Panc1 (cell line): ENCODE data around the gene SND1.

Source experiments
- CTCF ChIP-seq: fragments of 450-650 bp; IDR thresholded peaks from 2 replicates; pipeline ENCODE4 v1.5.1; 2017; ENCODE audit warnings: mild to moderate bottlenecking
- POLR2AphosphoS5 ChIP-seq: IDR thresholded peaks from 2 replicates; pipeline ENCODE4 v1.6.1; 2012; ENCODE audit warnings: mild to moderate bottlenecking, low read depth, low read length, moderate library complexity
- REST ChIP-seq, 2 experiments: IDR thresholded peaks; 2 replicates each; pipeline ENCODE4 v1.6.1; 2011 to 2012; ENCODE audit warnings: low read depth in 2 of 2, control low read depth in 1 of 2, low read length in 1 of 2, mild to moderate bottlenecking in 1 of 2, moderate library complexity in 1 of 2; ENCODE audit not compliant: insufficient read depth in 1 of 2
- SIN3A ChIP-seq: IDR thresholded peaks from 2 replicates; pipeline ENCODE4 v1.6.1; 2012; ENCODE audit warnings: low read depth, mild to moderate bottlenecking, low read length, moderate library complexity, borderline replicate concordance; ENCODE audit not compliant: insufficient read depth

- TF ChIP-seq POLR2AphosphoS5 (no peak), CTCF (no peak), SIN3A (no peak), REST (IDR thresholded peaks at IDR 0.05; ENCODE audit: insufficient read depth in 1 of 2, low read depth in 2 of 2, low read length in 1 of 2) (no peak)
Measured at GRCh38 chr7:128029405-128029995, 377.5 kb downstream of the SND1 start.
